K562 (cell line): ENCODE data around the gene RNF212B. TPM values are rescaled to one million over a fixed set of nuclear protein-coding genes. Genes with fewer than 3 reads are reported as not detected.

Experiments used
- CREB5 ChIP-seq: fragments of 250-450 bp; sonication (Bioruptor Pico); IDR thresholded peaks from 2 replicates; pipeline ENCODE4 v1.5.0; 2020; ENCODE audit warnings: mild to moderate bottlenecking
- EZH2 ChIP-seq: IDR thresholded peaks from 2 replicates; pipeline ENCODE4 v1.6.1; 2012; ENCODE audit warnings: low read depth, mild to moderate bottlenecking, inconsistent platforms, low read length, borderline replicate concordance
- HDAC1 ChIP-seq, 2 experiments: fragments of 450-650 bp; IDR thresholded peaks; 2 replicates each; pipeline ENCODE4 v1.6.1; 2016 to 2017; ENCODE audit warnings: inconsistent platforms in 1 of 2, mild to moderate bottlenecking in 1 of 2, moderate library complexity in 1 of 2
- HIVEP1 ChIP-seq: fragments of 250-450 bp; sonication (Bioruptor Pico); IDR thresholded peaks from 2 replicates; pipeline ENCODE4 v1.4.0; 2020; ENCODE audit warnings: mild to moderate bottlenecking
- HSF4 ChIP-seq: fragments of 250-450 bp; sonication (Bioruptor Pico); IDR thresholded peaks from 2 replicates; pipeline ENCODE4 v2.1.2; 2022; ENCODE audit warnings: mild to moderate bottlenecking, moderate library complexity, borderline replicate concordance
- MCM3 ChIP-seq: fragments of 450-650 bp; IDR thresholded peaks from 2 replicates; pipeline ENCODE4 v1.6.1; 2016
- NBN ChIP-seq: fragments of 450-650 bp; IDR thresholded peaks from 2 replicates; pipeline ENCODE4 v1.6.1; 2016; ENCODE audit warnings: low read depth, mild to moderate bottlenecking
- NCOA4 ChIP-seq: fragments of 450-650 bp; IDR thresholded peaks from 2 replicates; pipeline ENCODE4 v1.6.1; 2018; ENCODE audit warnings: mild to moderate bottlenecking; ENCODE audit not compliant: partially characterized antibody
- NONO ChIP-seq, 2 experiments: fragments of 200-400 bp in 1 of 2; fragments of 450-650 bp in 1 of 2; formaldehyde crosslinking in 1 of 2; IDR thresholded peaks; 2 replicates each; pipeline ENCODE4 v1.6.1; 2017; ENCODE audit warnings: low read depth in 2 of 2, mild to moderate bottlenecking in 2 of 2, moderate library complexity in 2 of 2, low read length in 1 of 2
- NR0B1 ChIP-seq: fragments of 450-650 bp; IDR thresholded peaks from one replicate; pipeline ENCODE4 v1.6.1; 2018; ENCODE audit warnings: mild to moderate bottlenecking, moderate library complexity; ENCODE audit not compliant: partially characterized antibody
- PPARD ChIP-seq: fragments of 250-450 bp; sonication (Bioruptor Pico); IDR thresholded peaks from 2 replicates; pipeline ENCODE4 v1.8.0; 2022; ENCODE audit warnings: inconsistent platforms, mild to moderate bottlenecking, moderate library complexity
- RCOR1 ChIP-seq, 2 experiments: IDR thresholded peaks; 2 replicates each; pipeline ENCODE4 v1.6.1; 2012; ENCODE audit warnings: low read depth in 2 of 2, low read length in 2 of 2, borderline replicate concordance in 1 of 2, improper control_type of control experiment in 1 of 2
- ZBTB9 ChIP-seq: fragments of 450-650 bp; formaldehyde crosslinking; IDR thresholded peaks from 2 replicates; pipeline ENCODE4 v1.4.0; 2020; ENCODE audit warnings: mild to moderate bottlenecking, moderate library complexity
- ZFPM2 ChIP-seq: fragments of 250-450 bp; sonication (Bioruptor Pico); IDR thresholded peaks from 2 replicates; pipeline ENCODE4 v1.5.1; 2022; ENCODE audit warnings: mild to moderate bottlenecking
- ZNF12 ChIP-seq: sonication (generic); formaldehyde crosslinking; IDR thresholded peaks from 2 replicates; pipeline ENCODE4 v1.4.0; 2020; ENCODE audit warnings: mild to moderate bottlenecking, missing genetic modification reagents
- ZNF212 ChIP-seq: fragments of 450-650 bp; formaldehyde crosslinking; IDR thresholded peaks from 2 replicates; pipeline ENCODE4 v1.4.0; 2020; ENCODE audit warnings: mild to moderate bottlenecking
- ZNF224 ChIP-seq: sonication (generic); formaldehyde crosslinking; IDR thresholded peaks from 2 replicates; pipeline ENCODE4 v1.8.0; 2022; ENCODE audit warnings: mild to moderate bottlenecking, missing genetic modification reagents
- ZNF316 ChIP-seq: fragments of 450-650 bp; IDR thresholded peaks from 2 replicates; pipeline ENCODE4 v1.6.1; 2016
- ZNF77 ChIP-seq: fragments of 250-450 bp; sonication (Bioruptor Pico); IDR thresholded peaks from 2 replicates; pipeline ENCODE4 v1.5.0; 2020
- polyA plus RNA-seq, 8 experiments: library from polyadenylated mRNA; depleted of rRNA in 4 of 8; stranded (reverse) in 5 of 8; unstranded in 3 of 8; fragments of >200 nt; fragmentation: Nextera tagmentation in 2 of 8; fragmentation: Illumina TruSeq in 1 of 8; extraction: Ambion mirVana in 2 of 8; extraction: Trizol in 1 of 8; gene quantifications; 2 replicates each; pipeline versions ENCODE4 v1.2.1 to v1.2.3, GENCODE V29; 2011 to 2014; ENCODE audit warnings: inconsistent platforms in 1 of 8, missing spikeins in 1 of 8
- total RNA-seq, 7 experiments: library from RNA; depleted of rRNA in 6 of 7; stranded (reverse); fragments of >200 nt in 6 of 7; fragmentation: Illumina TruSeq in 2 of 7; extraction: Trizol in 2 of 7; gene quantifications; 2 replicates each; pipeline versions ENCODE4 v1.2.1 to v1.2.3, GENCODE V29; 2011 to 2021; ENCODE audit warnings: low replicate concordance in 1 of 7
- TF ChIP-seq, protein P1 (sequence below): fragments of 450-650 bp; IDR thresholded peaks from 2 replicates; pipeline ENCODE4 v1.6.1; 2016; ENCODE audit warnings: mild to moderate bottlenecking
- TF ChIP-seq, protein P2 (sequence below): fragments of 450-650 bp; IDR thresholded peaks from 2 replicates; pipeline ENCODE4 v1.6.1; 2017; ENCODE audit warnings: mild to moderate bottlenecking, moderate library complexity

Gene RNF212B
- total and polyA plus RNA-seq, 9 of the 15 experiments (the other 6 are each of a cell fraction or from before 2014, with no cell fraction given), result 0.15 to 0.43 (median 0.27) TPM; not detected in 3

GRCh38 chr14:23286020-23286901, 48.5 kb downstream of the RNF212B start, which contains the start of gene HOMEZ (continued):
- TF ChIP-seq NCOA4 (no peak), ZNF212 (CRISPR knock-in tag) (no peak), NONO (IDR thresholded peaks at IDR 0.05; ENCODE audit: low read depth in 2 of 2, low read length in 1 of 2) (no peak), HDAC1 (IDR thresholded peaks at IDR 0.05) (peak in 1 of 2 experiments; percentile 43; a peak in 1 of 4 replicates), CREB5 (CRISPR knock-in tag) (no peak), HSF4 (CRISPR knock-in tag) (no peak), RCOR1 (IDR thresholded peaks at IDR 0.05; ENCODE audit: borderline replicate concordance in 1 of 2, low read depth in 2 of 2, low read length in 2 of 2) (peak in 1 of 2 experiments; percentile 14; a peak in 1 of 4 replicates), EZH2 (no peak), MCM3 (no peak), ZFPM2 (no peak), NR0B1 (no peak), HIVEP1 (CRISPR knock-in tag) (no peak), ZNF224 (CRISPR knock-in tag) (no peak), ZBTB9 (CRISPR knock-in tag) (no peak), ZNF316 (no peak), ZNF77 (CRISPR knock-in tag) (no peak), NBN (no peak), PPARD (CRISPR knock-in tag) (no peak), ZNF12 (CRISPR knock-in tag) (no peak)
- TF ChIP-seq, protein P1, sequence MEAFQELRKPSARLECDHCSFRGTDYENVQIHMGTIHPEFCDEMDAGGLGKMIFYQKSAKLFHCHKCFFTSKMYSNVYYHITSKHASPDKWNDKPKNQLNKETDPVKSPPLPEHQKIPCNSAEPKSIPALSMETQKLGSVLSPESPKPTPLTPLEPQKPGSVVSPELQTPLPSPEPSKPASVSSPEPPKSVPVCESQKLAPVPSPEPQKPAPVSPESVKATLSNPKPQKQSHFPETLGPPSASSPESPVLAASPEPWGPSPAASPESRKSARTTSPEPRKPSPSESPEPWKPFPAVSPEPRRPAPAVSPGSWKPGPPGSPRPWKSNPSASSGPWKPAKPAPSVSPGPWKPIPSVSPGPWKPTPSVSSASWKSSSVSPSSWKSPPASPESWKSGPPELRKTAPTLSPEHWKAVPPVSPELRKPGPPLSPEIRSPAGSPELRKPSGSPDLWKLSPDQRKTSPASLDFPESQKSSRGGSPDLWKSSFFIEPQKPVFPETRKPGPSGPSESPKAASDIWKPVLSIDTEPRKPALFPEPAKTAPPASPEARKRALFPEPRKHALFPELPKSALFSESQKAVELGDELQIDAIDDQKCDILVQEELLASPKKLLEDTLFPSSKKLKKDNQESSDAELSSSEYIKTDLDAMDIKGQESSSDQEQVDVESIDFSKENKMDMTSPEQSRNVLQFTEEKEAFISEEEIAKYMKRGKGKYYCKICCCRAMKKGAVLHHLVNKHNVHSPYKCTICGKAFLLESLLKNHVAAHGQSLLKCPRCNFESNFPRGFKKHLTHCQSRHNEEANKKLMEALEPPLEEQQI, result no peak
- TF ChIP-seq, protein P2, sequence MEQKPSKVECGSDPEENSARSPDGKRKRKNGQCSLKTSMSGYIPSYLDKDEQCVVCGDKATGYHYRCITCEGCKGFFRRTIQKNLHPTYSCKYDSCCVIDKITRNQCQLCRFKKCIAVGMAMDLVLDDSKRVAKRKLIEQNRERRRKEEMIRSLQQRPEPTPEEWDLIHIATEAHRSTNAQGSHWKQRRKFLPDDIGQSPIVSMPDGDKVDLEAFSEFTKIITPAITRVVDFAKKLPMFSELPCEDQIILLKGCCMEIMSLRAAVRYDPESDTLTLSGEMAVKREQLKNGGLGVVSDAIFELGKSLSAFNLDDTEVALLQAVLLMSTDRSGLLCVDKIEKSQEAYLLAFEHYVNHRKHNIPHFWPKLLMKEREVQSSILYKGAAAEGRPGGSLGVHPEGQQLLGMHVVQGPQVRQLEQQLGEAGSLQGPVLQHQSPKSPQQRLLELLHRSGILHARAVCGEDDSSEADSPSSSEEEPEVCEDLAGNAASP, result no peak
